H1 (cell line): Measurements from ENCODE around the gene B3GAT2. TPM values are rescaled to one million over a fixed set of nuclear protein-coding genes. Genes with fewer than 3 reads are reported as not detected.

Experiments
- CTCF ChIA-PET: fragments of 300-600 bp; sonication (Branson Sonifier 250); formaldehyde crosslinking; loops from one replicate; lab custom pipeline; 2021; ENCODE audit not compliant: partially characterized antibody; lab: Charles Lee
- POLR2A ChIA-PET: fragments of 300-600 bp; sonication (Branson Sonifier 250); formaldehyde crosslinking; loops from one replicate; lab custom pipeline; 2021; ENCODE audit warnings: inconsistent platforms; ENCODE audit not compliant: partially characterized antibody; lab: Charles Lee
- DNase-seq, 2 experiments: peaks; one replicate each; pipeline versions ENCODE4 v3.0.0 to v3.0.0-alpha.2; 2010 to 2022; ENCODE audit warnings: low spot score in 2 of 2, low read depth in 1 of 2, mixed read lengths in 1 of 2
- FAIRE-seq: peaks from 2 replicates; lab custom pipeline; 2011; peaks lifted over from hg19 to GRCh38; lab: Jason Lieb, UNC
- H2AFZ ChIP-seq: 2 replicates; pipeline ENCODE4 v1.8.1; 2012; ENCODE audit warnings: low read length, inconsistent platforms
- H2AK5ac ChIP-seq: 2 replicates; pipeline ENCODE4 v1.6.1; 2013; ENCODE audit warnings: low read depth, low read length
- H2BK120ac ChIP-seq: replicated peaks from 2 replicates; pipeline ENCODE3; 2013; ENCODE audit warnings: low read depth, low read length, inconsistent platforms
- H2BK12ac ChIP-seq: 2 replicates; pipeline ENCODE4 v1.6.1; 2013; ENCODE audit warnings: low read depth, low read length
- H2BK15ac ChIP-seq: 2 replicates; pipeline ENCODE4 v1.6.1; 2013; ENCODE audit warnings: low read length
- H2BK20ac ChIP-seq: 2 replicates; pipeline ENCODE4 v1.6.1; 2013; ENCODE audit warnings: low read length
- H2BK5ac ChIP-seq: 2 replicates; pipeline ENCODE4 v1.6.1; 2013; ENCODE audit warnings: low read depth, low read length
- H3K14ac ChIP-seq: 2 replicates; pipeline ENCODE4 v1.6.1; 2013; ENCODE audit warnings: inconsistent platforms; ENCODE audit not compliant: insufficient read length
- H3K18ac ChIP-seq: 2 replicates; pipeline ENCODE4 v1.6.1; 2013; ENCODE audit warnings: low read length; ENCODE audit errors: extremely low read depth
- H3K23ac ChIP-seq: 2 replicates; pipeline ENCODE4 v1.6.1; 2013; ENCODE audit warnings: inconsistent platforms; ENCODE audit not compliant: insufficient read length
- H3K23me2 ChIP-seq: 2 replicates; pipeline ENCODE4 v1.6.1; 2013; ENCODE audit warnings: low read depth, low read length
- H3K27ac ChIP-seq: 2 replicates; pipeline ENCODE4 v1.6.1; 2011; ENCODE audit warnings: low read depth, low read length, inconsistent platforms
- H3K27me3 ChIP-seq, 4 experiments: replicated peaks in 1 of 4; 1 replicate in 1 of 4; 2 replicates in 3 of 4; pipeline versions ENCODE4 v1.6.1 to v1.8.1; 2011 to 2013; ENCODE audit warnings: low read length in 3 of 4, mild to moderate bottlenecking in 3 of 4, inconsistent platforms in 2 of 4, mixed read lengths in 2 of 4, moderate library complexity in 1 of 4; ENCODE audit not compliant: control insufficient read depth in 3 of 4, insufficient read depth in 3 of 4; ENCODE audit errors: extremely low read depth in 1 of 4
- H3K36me3 ChIP-seq, 4 experiments: 2 replicates each; pipeline versions ENCODE4 v1.6.1 to v1.8.1; 2011 to 2013; ENCODE audit warnings: mild to moderate bottlenecking in 4 of 4, low read length in 3 of 4, moderate library complexity in 2 of 4, control low read depth in 1 of 4, inconsistent platforms in 1 of 4; ENCODE audit not compliant: insufficient read depth in 4 of 4, control insufficient read depth in 2 of 4
- H3K4ac ChIP-seq: replicated peaks from 2 replicates; pipeline ENCODE3; 2013; ENCODE audit warnings: low read length, low read depth, mixed read lengths, inconsistent platforms; ENCODE audit not compliant: insufficient read length
- H3K4me1 ChIP-seq, 4 experiments: replicated peaks in 1 of 4; 1 replicate in 1 of 4; 2 replicates in 3 of 4; pipeline versions ENCODE4 v1.6.1 to v1.8.1; 2011 to 2013; ENCODE audit warnings: low read length in 3 of 4, inconsistent platforms in 2 of 4, mixed read lengths in 1 of 4; ENCODE audit not compliant: insufficient read depth in 4 of 4, control insufficient read depth in 3 of 4
- H3K4me2 ChIP-seq, 2 experiments: 2 replicates each; pipeline versions ENCODE4 v1.6.1 to v1.8.1; 2011 to 2013; ENCODE audit warnings: low read depth in 2 of 2, low read length in 2 of 2, control low read depth in 1 of 2, inconsistent platforms in 1 of 2, mild to moderate bottlenecking in 1 of 2; ENCODE audit not compliant: insufficient read depth in 1 of 2
- H3K4me3 ChIP-seq, 4 experiments: fragments of 200-600, 300-600 bp in 1 of 4; sonication (generic), shearing (Covaris generic), sonication (Bioruptor Twin) in 1 of 4; 2 replicates each; pipeline versions ENCODE4 v1.5.1 to v1.8.1; 2011 to 2016; ENCODE audit warnings: low read length in 4 of 4, low read depth in 3 of 4, control low read depth in 2 of 4, inconsistent platforms in 2 of 4, mild to moderate bottlenecking in 2 of 4, mixed read lengths in 1 of 4, moderate library complexity in 1 of 4; ENCODE audit not compliant: insufficient read depth in 2 of 4; ENCODE audit errors: extremely low read depth in 1 of 4
- H3K56ac ChIP-seq: replicated peaks from 2 replicates; pipeline ENCODE3; 2013; ENCODE audit warnings: low read depth, mild to moderate bottlenecking, mixed read lengths, low read length, inconsistent platforms; ENCODE audit not compliant: insufficient read length
- H3K79me1 ChIP-seq: 2 replicates; pipeline ENCODE4 v1.6.1; 2013; ENCODE audit warnings: low read depth, low read length, control low read depth
- H3K79me2 ChIP-seq, 2 experiments: 2 replicates each; pipeline versions ENCODE4 v1.6.1 to v1.8.1; 2012 to 2013; ENCODE audit warnings: low read length in 2 of 2, mild to moderate bottlenecking in 2 of 2, inconsistent platforms in 1 of 2; ENCODE audit not compliant: insufficient read depth in 2 of 2, control insufficient read depth in 1 of 2
- H3K9ac ChIP-seq, 4 experiments: replicated peaks in 1 of 4; 1 replicate in 1 of 4; 2 replicates in 3 of 4; pipeline versions ENCODE4 v1.6.1 to v1.8.1; 2011 to 2013; ENCODE audit warnings: low read depth in 3 of 4, low read length in 3 of 4, control low read depth in 2 of 4, mild to moderate bottlenecking in 2 of 4, moderate library complexity in 2 of 4, inconsistent platforms in 1 of 4; ENCODE audit errors: extremely low read depth in 1 of 4
- H3K9me3 ChIP-seq, 2 experiments: 2 replicates each; pipeline versions ENCODE4 v1.6.1 to v1.8.1; 2012 to 2013; ENCODE audit warnings: mild to moderate bottlenecking in 2 of 2, moderate library complexity in 2 of 2, control low read depth in 1 of 2, inconsistent platforms in 1 of 2, low read depth in 1 of 2, low read length in 1 of 2, mixed read lengths in 1 of 2; ENCODE audit not compliant: insufficient read depth in 2 of 2
- H4K20me1 ChIP-seq, 2 experiments: replicated peaks in 1 of 2; 2 replicates each; pipeline versions ENCODE3 to v1.8.1; 2011 to 2013; ENCODE audit warnings: inconsistent platforms in 2 of 2, low read length in 2 of 2, mild to moderate bottlenecking in 1 of 2; ENCODE audit not compliant: insufficient read depth in 2 of 2, control insufficient read depth in 1 of 2
- H4K5ac ChIP-seq: 2 replicates; pipeline ENCODE4 v1.6.1; 2013; ENCODE audit warnings: low read length, low read depth, mixed read lengths, inconsistent platforms; ENCODE audit not compliant: insufficient read length
- H4K8ac ChIP-seq: 2 replicates; pipeline ENCODE4 v1.8.0; 2013; ENCODE audit warnings: mild to moderate bottlenecking, moderate library complexity, low read length, inconsistent platforms; ENCODE audit not compliant: insufficient read depth; ENCODE audit errors: extremely low read depth
- H4K91ac ChIP-seq: replicated peaks from 2 replicates; pipeline ENCODE3; 2013; ENCODE audit warnings: low read length, mixed read lengths, inconsistent platforms; ENCODE audit not compliant: insufficient read length
- EP300 ChIP-seq, 2 experiments: IDR thresholded peaks; 1 replicate in 1 of 2; 2 replicates in 1 of 2; pipeline ENCODE4 v1.6.1; 2011 to 2012; ENCODE audit warnings: low read depth in 2 of 2, low read length in 2 of 2, mild to moderate bottlenecking in 2 of 2, borderline replicate concordance in 1 of 2, inconsistent platforms in 1 of 2, moderate library complexity in 1 of 2
- EZH2 ChIP-seq: fragments of 200-600 bp; sonication (generic); IDR thresholded peaks from 2 replicates; pipeline ENCODE4 v1.7.1; 2012; ENCODE audit warnings: low read depth, mild to moderate bottlenecking, moderate library complexity, low read length, inconsistent platforms; ENCODE audit not compliant: severe bottlenecking
- GTF2F1 ChIP-seq: IDR thresholded peaks from 2 replicates; pipeline ENCODE4 v1.6.1; 2012; ENCODE audit warnings: low read depth, low read length, improper control_type of control experiment, borderline replicate concordance
- JUND ChIP-seq: IDR thresholded peaks from 2 replicates; pipeline ENCODE4 v1.6.1; 2011; ENCODE audit warnings: mild to moderate bottlenecking, improper control_type of control experiment, low read length
- KDM1A ChIP-seq: fragments of 200-600, 300-600 bp; sonication (generic); IDR thresholded peaks from 2 replicates; pipeline ENCODE4 v1.7.1; 2016; ENCODE audit warnings: mild to moderate bottlenecking, low read length, borderline replicate concordance
- KDM5A ChIP-seq: fragments of 200-600 bp; IDR thresholded peaks from 2 replicates; pipeline ENCODE4 v1.7.1; 2012; ENCODE audit warnings: mild to moderate bottlenecking, low read length, inconsistent platforms, mixed read lengths
- NANOG ChIP-seq: IDR thresholded peaks from 2 replicates; pipeline ENCODE4 v1.6.1; 2011; ENCODE audit warnings: low read length, low read depth, mild to moderate bottlenecking, inconsistent platforms; ENCODE audit not compliant: insufficient read depth, poor library complexity, severe bottlenecking
- NRF1 ChIP-seq: IDR thresholded peaks from 2 replicates; pipeline ENCODE4 v1.6.1; 2011; ENCODE audit warnings: mild to moderate bottlenecking, low read depth, low read length, improper control_type of control experiment
- SIN3A ChIP-seq, 2 experiments: IDR thresholded peaks in 1 of 2; conservative IDR thresholded peaks in 1 of 2; 2 replicates each; pipeline ENCODE4 v1.6.1; 2011 to 2012; ENCODE audit warnings: low read length in 2 of 2, improper control_type of control experiment in 1 of 2, low read depth in 1 of 2, mild to moderate bottlenecking in 1 of 2
- SP4 ChIP-seq: IDR thresholded peaks from 2 replicates; pipeline ENCODE4 v1.6.1; 2012; ENCODE audit warnings: low read length, inconsistent platforms
- WGBS, 2 experiments: shearing (Covaris generic) in 1 of 2; methylation state at CpG; one replicate each; pipeline versions ENCODE4 v1.1.6 to v1.1.7; 2013 to 2015; ENCODE audit warnings: low lambda C conversion rate in 2 of 2, mixed read lengths in 2 of 2, inconsistent platforms in 1 of 2, low coverage in 1 of 2, missing lambda C conversion rate in 1 of 2; ENCODE audit not compliant: insufficient replicate concordance in 2 of 2, insufficient coverage in 1 of 2, insufficient read length in 1 of 2; ENCODE audit errors: extremely low coverage in 1 of 2, missing lambda C conversion rate in 1 of 2; 5-methylcytosine and 5-hydroxymethylcytosine counted together
- polyA plus RNA-seq, 7 experiments: library from polyadenylated mRNA; depleted of rRNA in 3 of 7; stranded (reverse) in 5 of 7; unstranded in 2 of 7; fragments of >200 nt in 5 of 7; fragments of 200-250 nt in 2 of 7; gene quantifications; 1 replicate in 5 of 7; 2 replicates in 1 of 7; 4 replicates in 1 of 7; pipeline versions ENCODE4 v1.2.1 to v1.2.3, GENCODE V29; 2011 to 2013; ENCODE audit warnings: missing spikeins in 2 of 7, mixed read lengths in 2 of 7
- total RNA-seq: library from RNA; stranded (reverse); fragmentation: NEBNext Ultra II Directional; extraction: Animal tissue kit (Norgen Biotek cat#: 25700); gene quantifications from 2 replicates; pipeline ENCODE4 v1.2.1, GENCODE V29; 2021

B3GAT2 gene
- total and polyA plus RNA-seq, 2 of the 8 experiments (the other 6 are each of a cell fraction or from before 2014, with no cell fraction given), result 0.83 to 1.9 TPM

DNA sequence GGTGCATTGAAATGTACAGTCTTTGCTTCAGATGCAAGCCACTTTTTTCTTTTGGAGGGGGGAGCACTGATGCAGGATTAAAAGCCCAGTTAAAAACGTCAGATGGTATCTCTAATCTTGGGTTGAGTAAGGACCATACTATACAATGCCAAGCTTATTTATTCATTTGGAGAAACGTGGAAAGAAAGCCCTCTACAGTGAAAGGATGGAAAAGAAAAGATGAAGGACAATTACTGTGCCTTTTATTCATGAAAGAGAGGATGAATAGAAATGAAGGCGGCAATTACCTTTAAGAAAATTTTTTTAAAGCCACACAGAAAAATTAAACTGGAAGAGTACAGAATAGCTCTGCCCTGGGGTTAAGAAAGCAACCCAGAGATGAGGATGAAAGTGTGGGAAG is 2.7 kb downstream of the B3GAT2 start:
- Histone ChIP-seq H3K27ac (no peak overlapping the region), H3K9me3 (no peaks in the 10 kb centered on the region), H2BK120ac (no peak overlapping the region), H3K4me2 (no peak overlapping the region; a peak in 1 of 4 replicates), H3K56ac (no peak overlapping the region), H2AK5ac (no peak overlapping the region), H3K36me3 (no peaks in the 10 kb centered on the region), H3K79me1 (no peaks in the 10 kb centered on the region), H3K9ac (no peak overlapping the region), H3K18ac (no peak overlapping the region), H2AFZ (no peak overlapping the region), H3K14ac (no peak overlapping the region), H3K4ac (no peak overlapping the region), H2BK15ac (no peak overlapping the region), H4K5ac (no peak overlapping the region), H2BK5ac (no peak overlapping the region), H2BK20ac (no peak overlapping the region), H3K27me3 (peaks cover 14 to 51% (median 39%) of the 10 kb centered on the region in 4 experiments), H3K23me2 (peaks cover 15% of the 10 kb centered on the region; the same call in 1 of the 2 replicates), H2BK12ac (no peak overlapping the region), H4K91ac (no peak overlapping the region), H3K23ac (no peak overlapping the region), H4K8ac (no peak overlapping the region), H3K4me1 (peaks cover 0 to 4% (median 1%) of the 10 kb centered on the region in 4 experiments; a peak in 4 of 7 replicates), H4K20me1 (no peaks in the 10 kb centered on the region), H3K4me3 (no peak overlapping the region), H3K79me2 (no peaks in the 10 kb centered on the region)
- no peak for FAIRE-seq
- ChIA-PET POLR2A (no interaction called here), CTCF (interaction anchor here (0.7 kb wide), 1 partner anchor 247 kb away, joined by 3 read pairs; no protein-coding TSS in a partner anchor)
- no peak for DNase-seq
- TF ChIP-seq JUND (no peak), GTF2F1 (no peak), EZH2 (no peak), NANOG (no peak), KDM5A (no peak), SP4 (no peak), KDM1A (no peak), EP300 (IDR thresholded peaks at IDR 0.05; ENCODE audit: borderline replicate concordance in 1 of 2, low read depth in 2 of 2, low read length in 2 of 2) (no peak), NRF1 (no peak), SIN3A (conservative IDR thresholded peaks at IDR 0.05 in 1 of 2, IDR thresholded peaks at IDR 0.05 in 1 of 2; ENCODE audit: low read depth in 1 of 2, low read length in 2 of 2) (no peak)
- WGBS, 2 experiments, result 78% methylated on average over 3 of the region's 3 CpGs; no CpG with 5 or more reads in 1 of the 2 experiments
